MV-4-11 (cell line): ENCODE data around the gene TNFRSF18.

Source experiments
- DNase-seq: peaks from one replicate; lab custom pipeline; 2025; lab: John Stamatoyannopoulos, UW

The TNFRSF18 gene

DNA sequence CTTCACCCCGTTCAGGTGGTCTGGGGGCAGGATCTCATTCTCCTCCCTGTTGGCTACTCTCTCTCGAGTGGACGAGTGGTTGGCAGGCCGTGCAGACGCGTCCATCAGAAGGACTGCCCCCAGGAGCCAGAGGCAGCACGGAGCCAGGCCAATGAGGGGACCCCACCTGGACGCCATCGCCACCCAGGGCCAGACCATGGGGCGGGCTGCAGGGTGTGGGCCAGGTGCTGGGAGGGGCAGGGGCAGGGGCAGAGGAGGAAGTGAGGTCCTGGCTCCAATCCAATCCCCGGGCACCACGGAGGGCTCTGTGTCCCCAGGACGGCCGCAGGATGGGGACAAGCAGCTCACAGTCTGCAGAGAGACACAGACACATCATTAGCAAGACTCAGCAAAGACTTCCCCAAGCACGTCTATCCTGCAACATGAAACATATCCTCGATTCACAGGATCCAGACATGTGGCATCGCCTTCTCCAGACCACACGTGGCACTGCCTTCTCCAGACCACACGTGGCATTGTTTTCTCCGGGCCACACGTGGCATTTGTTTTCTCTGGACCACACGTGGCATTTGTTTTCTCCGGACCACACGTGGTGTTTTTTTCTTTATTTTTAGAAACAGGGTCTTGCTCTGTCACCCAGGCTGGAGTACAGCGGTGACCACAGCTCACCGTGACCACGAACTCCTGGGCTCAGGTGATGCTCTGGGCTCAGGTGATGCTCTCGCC is 22.4 kb upstream of the TNFRSF18 start:
- DNase-seq: no peak

GRCh38 chr1:1228187-1228586 is 21.8 kb upstream of the TNFRSF18 start:
- DNase-seq: no peak

DNA sequence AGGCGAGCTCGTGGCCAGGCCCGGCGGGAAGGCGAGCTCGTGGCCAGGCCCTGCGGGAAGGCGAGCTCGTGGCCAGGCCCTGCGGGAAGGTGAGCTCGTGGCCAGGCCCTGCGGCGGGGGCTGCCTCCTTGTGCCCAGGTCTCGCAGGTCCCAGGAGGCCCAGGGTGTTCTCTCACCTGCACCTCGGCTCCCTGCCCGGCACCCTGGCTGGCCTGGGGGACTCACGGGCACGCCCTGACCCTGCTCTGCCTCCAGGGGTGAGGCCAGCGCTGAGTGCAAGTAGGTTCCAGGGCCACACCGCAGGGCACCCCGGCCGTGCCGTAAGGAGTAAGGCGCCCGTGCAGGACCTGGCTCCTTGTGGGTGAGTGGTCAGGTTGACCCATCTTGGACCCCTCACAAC is 21.0 kb upstream of the TNFRSF18 start:
- DNase-seq: no peak

DNA sequence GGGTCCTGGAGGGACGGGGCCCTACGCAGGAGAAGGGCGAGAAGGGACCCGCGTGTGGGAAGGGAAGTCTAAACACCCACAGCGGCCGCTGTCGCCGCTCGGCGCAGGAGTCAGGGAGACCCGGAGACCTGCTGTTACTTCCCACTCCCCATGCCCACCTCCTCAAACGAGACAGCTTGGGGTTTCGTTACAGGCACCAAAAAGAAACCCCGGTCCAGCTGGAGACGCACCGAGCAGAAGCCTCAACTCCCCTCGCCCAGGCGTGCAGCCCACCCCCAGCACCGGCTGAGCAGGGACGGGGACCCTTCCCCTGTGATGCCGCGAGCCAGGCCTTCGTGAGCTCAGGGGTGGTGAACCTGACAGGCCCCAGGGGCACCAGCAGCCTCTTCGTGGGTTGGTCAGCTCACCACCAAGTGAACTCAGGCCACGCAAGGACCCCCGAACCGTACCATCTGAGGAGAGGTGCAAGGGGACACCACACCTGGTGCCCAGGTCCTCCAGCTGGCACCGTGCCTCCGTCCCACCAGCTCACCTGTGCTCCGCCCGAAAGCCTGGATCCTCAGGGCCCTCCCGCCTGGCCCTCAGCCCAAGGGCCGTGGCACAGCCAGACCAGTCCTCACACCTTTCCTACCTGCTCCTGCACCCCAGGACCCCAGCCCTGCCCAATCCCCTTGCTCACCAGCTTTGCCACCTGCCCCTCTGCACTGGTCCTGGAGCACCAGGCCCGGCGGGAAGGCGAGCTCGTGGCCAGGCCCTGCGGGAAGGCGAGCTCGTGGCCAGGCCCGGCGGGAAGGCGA is 20.4 kb upstream of the TNFRSF18 start:
- DNase-seq: no peak

GRCh38 chr1:1225913-1226312 is 19.5 kb upstream of the TNFRSF18 start:
- DNase-seq: no peak

GRCh38 chr1:1225238-1225845 is 18.9 kb upstream of the TNFRSF18 start:
- no peak for DNase-seq

- DNase-seq: no peak
Measured at GRCh38 chr1:1223891-1224290, 17.5 kb upstream of the TNFRSF18 start.

- no peak for DNase-seq
Measured at GRCh38 chr1:1223321-1223720, 16.9 kb upstream of the TNFRSF18 start.

- DNase-seq: no peak
Measured at GRCh38 chr1:1222575-1223225, 16.3 kb upstream of the TNFRSF18 start.

DNA sequence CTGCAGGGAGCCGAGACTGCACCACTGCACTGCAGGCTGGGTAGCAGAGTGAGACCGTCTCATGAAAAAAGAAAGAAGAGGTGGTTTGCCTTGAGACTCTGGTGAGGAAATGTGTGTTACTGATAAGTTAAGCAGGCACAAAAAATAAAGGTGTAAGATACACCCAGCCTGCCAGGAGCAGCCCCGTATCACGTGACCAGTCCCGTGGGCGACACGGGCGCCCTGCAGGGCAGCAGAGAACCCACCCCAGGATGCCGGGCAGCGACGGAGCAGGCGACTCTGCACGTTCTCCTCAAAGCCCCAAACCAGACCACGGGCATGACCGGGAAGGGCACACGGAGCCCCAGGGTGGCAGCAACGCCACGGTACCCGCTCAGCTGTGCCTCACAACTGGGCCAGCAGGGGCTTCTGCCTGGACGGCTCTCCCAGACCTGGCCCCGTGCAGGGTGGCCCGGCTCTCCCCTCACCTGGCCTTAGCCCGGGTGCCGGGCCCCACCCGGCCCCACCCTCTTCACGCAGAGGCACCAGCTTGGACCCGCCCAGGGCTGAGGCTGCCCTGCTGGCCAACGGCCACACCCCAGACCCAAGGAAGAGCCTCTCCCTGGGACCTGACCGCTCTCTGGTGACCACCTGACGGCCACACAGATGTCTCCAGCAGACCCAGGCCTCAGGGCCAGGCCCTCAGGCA is 15.6 kb upstream of the TNFRSF18 start:
- no peak for DNase-seq

DNA sequence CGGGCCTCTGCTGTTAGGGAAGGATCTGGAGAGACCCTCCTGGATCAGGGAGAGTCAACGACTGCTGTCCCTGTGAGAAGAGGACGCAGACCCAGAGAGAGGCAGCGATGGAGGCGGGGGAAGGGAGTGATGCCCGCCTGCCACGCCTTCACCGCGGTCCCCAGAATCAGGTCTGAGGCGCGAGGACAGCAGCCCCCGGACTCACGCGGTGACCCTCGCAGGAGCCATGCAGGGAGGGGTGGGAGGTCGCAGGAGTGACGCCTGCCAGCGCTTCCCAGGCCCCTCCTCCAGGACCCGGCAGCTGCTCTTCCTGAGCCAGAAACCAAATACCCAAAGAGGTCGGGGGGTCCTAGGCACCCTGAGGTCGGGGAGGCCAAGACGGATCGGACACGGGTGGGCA is 13.8 kb upstream of the TNFRSF18 start:
- no peak for DNase-seq

DNA sequence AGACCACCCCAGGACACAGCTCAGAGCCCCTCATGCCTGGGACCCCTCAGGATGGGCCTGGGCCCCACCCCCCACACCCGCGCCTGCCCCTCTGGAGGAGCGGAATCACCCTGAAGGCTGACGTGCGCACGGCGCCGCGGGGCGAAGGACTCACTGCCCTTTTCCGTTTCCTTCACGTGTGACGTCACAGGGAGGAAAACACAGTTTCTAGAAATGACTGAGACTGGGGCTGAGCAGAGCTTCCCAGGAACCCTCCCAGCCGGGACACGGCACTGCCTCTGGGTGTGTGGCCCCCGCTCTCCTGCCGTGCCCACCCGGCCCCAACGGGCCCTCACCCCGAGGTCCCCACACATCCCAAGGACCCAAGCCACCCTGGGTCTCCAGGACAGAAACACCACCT is 12.9 kb upstream of the TNFRSF18 start:
- DNase-seq: no peak

DNA sequence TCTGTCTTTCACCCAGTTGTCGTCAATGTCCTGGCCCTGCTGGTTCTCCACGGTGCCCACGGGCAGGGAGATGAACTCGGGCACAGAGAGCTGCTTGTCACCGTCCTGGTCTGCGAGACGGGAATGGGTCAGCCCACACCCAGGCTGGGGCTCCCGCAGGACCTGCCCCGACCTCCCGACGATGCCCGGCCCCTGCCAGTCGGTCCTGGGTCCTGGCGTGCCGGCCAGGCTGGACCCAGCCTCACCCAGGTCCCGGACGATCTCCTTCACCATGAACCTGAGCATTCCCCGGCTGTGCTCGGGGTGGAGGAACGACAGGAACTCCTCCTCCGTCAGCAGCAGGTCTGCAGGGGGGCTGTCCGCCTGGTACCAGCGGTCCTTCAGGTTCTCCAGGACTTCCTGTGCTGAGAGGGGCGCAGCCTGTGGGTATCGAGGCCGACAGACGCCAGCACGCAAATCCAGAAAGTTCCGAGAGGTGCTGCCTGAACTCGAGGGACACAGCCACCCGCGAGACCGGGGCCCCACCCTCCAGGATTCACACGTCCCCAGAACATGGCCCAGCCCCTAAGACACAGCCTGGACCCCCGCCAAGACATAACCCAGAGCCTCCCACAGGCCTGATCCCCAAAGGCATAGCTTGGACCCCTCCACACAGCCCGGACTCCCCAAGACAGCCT is 12.3 kb upstream of the TNFRSF18 start:
- DNase-seq: no peak

DNA sequence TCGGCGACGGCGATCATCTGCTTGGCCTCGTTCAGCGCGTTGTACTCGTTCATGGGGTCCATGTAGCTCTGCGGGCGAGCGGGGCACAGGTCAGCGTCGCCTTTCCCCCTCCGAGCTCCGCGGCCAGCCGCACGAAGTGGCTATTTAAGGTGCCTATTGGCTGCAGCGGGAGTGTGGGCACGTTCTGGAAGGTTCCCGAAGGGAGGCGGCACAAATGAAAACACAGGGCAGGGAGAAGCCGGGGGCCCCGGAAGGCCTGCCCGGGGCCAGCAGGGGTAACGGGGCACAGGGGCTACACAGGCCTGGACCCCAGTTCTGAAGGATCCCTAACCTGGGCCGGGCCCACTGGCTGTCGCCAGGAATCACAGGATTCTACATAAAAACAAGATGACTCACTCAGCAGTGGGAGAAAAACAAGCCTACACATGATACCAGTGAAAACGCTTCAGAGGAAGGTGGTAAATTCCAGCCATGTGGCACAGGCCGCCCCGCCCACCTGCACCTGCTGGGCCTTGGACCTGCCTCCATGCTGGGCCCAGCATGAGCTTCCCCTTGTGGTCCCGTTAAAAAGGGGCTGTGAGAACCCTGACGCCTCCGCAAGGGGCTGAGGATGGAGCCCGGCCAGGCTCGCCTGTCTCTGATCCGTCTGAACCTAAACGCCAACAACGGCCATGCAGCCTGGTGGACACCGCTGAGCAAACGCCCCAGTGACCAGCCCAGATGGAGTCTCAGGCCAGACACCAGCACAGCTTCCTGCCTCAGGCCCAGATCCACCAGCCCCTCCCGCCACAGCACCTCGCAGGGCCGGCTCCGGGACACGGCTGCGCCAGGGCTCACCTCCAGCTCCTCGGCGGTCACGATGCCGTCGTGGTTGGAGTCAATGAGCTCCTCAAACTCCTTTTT is 11.5 kb upstream of the TNFRSF18 start:
- no peak for DNase-seq

- no peak for DNase-seq
Measured at GRCh38 chr1:1216770-1217620, 10.6 kb upstream of the TNFRSF18 start.

DNA sequence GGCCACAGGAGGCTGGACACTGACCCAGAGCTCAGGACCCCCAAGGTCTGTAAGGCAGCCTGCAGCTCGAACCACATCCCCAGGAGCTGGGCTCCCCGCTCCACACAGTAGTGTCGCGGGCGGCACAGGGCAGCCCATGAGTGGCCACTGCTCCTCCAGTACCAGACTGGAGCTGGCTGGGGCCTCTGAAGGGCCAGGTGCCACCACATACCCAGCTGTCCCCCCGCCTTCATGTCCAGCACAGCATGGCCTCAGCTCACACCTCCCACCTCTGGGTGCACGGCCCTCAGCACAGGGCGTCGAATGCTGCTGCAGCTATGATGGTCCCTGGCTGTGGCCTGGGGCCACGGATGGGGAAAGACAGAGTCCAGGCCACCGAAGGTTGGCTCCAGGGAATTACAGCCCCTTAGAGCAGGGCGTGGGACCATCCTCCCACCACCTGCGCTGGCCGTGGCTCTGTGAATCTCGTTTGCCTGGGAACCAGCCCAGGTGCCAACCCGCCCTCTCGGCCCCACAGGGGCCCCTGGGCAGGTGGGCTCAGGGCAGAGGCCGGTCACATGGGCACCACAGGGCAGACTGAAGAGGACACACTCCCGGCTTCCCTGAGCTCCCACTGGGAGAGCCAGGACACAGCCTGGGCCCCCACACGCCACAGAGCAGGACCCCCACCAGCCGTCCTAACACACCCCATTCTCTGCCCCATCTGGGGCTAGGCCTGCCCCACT is 9.7 kb upstream of the TNFRSF18 start:
- no peak for DNase-seq

DNA sequence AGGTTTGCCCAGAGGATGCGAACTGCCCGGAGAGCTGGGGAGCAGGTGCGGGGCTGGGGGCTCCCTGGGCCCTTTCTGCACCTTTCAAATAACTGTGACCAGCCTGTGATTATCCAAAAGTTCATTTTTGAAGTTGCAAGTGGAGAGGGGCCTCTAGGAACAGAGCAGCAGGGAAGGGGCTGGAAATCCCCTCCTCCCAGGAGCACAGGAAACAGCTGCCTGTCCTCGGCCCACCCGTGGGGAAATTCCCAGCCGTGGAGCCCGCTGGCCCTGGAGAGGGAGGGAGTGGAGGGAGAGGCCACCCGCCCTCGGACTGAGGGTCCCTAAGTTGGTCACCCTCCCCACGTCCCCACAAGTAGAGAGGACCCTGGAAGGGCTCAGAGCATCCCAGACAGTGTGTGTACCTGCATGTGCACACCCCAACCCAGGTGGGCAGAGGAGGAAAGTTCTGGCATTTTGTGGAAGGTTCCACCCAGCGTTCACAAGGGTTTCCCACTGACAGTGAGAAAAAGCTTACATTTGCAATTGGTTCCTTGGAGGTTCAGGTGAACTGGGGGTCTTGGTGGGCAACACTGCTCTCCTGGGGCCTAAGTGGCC is 8.8 kb upstream of the TNFRSF18 start:
- DNase-seq: no peak
